NCI-H146 (cell line): Measurements from ENCODE around the gene CAT.
"Not testable (repeated sequence)": the region's sequence is repeated elsewhere in the genome, so short reads cannot be mapped to it uniquely, and the experiment has no call there.

Experiments used
- DNase-seq: peaks from one replicate; lab custom pipeline; 2025; lab: John Stamatoyannopoulos, UW

CAT gene

GRCh38 chr11:34438529-34439507 lies at the start of gene CAT:
Gene CAT, plus strand, starts transcription at chr11:34438934. Its CDS starts 80 bp downstream, at chr11:34439014.
- DNase-seq: peak; percentile 98

GRCh38 chr11:34394771-34395300 lies 43.9 kb upstream of the CAT start:
- DNase-seq: no peak

GRCh38 chr11:34395916-34396550 lies 42.7 kb upstream of the CAT start:
- peak; percentile 9 for DNase-seq

- DNase-seq: no peak
Observed at GRCh38 chr11:34397120-34397519, 41.6 kb upstream of the CAT start.

- DNase-seq: no peak
Observed at GRCh38 chr11:34397811-34398210, 40.9 kb upstream of the CAT start.

GRCh38 chr11:34403431-34403830 lies 35.3 kb upstream of the CAT start:
- no peak for DNase-seq

- no peak for DNase-seq
Observed at GRCh38 chr11:34404280-34404679, 34.5 kb upstream of the CAT start.

- DNase-seq: no peak
Observed at GRCh38 chr11:34405079-34405858, 33.5 kb upstream of the CAT start.

GRCh38 chr11:34406413-34406812 lies 32.3 kb upstream of the CAT start:
- no peak for DNase-seq

- DNase-seq: no peak
Observed at GRCh38 chr11:34407121-34407813, 31.5 kb upstream of the CAT start.

- DNase-seq: no peak
Observed at GRCh38 chr11:34408580-34409172, 30.1 kb upstream of the CAT start.

- no peak for DNase-seq
Observed at GRCh38 chr11:34411111-34411510, 27.6 kb upstream of the CAT start.

GRCh38 chr11:34411791-34412190 lies 26.9 kb upstream of the CAT start:
- no peak for DNase-seq

GRCh38 chr11:34413263-34413662 lies 25.5 kb upstream of the CAT start:
- no peak for DNase-seq

- DNase-seq: no peak
Observed at GRCh38 chr11:34415538-34415937, 23.2 kb upstream of the CAT start.

- DNase-seq: no peak
Observed at GRCh38 chr11:34416088-34416487, 22.6 kb upstream of the CAT start.

- no peak for DNase-seq
Observed at GRCh38 chr11:34416766-34417165, 22.0 kb upstream of the CAT start.

- no peak for DNase-seq
Observed at GRCh38 chr11:34417202-34417601, 21.5 kb upstream of the CAT start.

GRCh38 chr11:34419158-34419557 lies 19.6 kb upstream of the CAT start:
- no peak for DNase-seq

- peak; percentile 75 for DNase-seq
Observed at GRCh38 chr11:34423300-34423699, 15.4 kb upstream of the CAT start.

- DNase-seq: not testable (repeated sequence)
Observed at GRCh38 chr11:34424826-34425225, 13.9 kb upstream of the CAT start.
